Body of pancreas (tissue), 4 donors: ENCODE measurements around the gene DCXR.

Source experiments
- POLR2A ChIP-seq, 3 donors: fragments of 450-650 bp; IDR thresholded peaks; one replicate each; pipeline ENCODE4 v1.6.1; 2016; ENCODE audit warnings: antibody characterized with exemption in 3 of 3, mild to moderate bottlenecking in 2 of 3
- TF ChIP-seq, protein P1 (sequence below), 7 experiments: fragments of 450-650 bp in 4 of 7; fragments of 200-600 bp in 3 of 7; sonication (generic) in 3 of 7; IDR thresholded peaks; one replicate each; pipeline ENCODE4 v1.5.1; 2016 to 2019; ENCODE audit warnings: antibody characterized with exemption in 7 of 7

DNA sequence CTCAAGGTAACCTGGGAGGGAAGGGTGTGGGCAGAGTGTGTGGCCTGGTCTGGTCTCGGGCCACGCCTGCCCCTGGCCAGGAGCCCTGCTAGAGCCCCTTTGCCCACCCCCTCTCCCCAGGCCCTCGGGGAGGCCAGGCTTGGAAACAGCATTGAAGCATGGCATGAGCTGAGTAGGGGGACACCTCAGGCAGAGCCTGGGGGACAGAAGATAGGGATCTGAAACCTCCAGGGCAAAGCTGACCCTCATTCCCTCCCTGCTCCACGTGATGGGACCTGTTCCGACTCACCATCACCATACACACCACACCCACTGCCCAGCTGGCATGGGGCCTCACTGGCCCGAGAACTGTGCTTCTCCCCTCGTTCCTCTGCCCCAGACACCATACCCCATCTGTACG lies 11.6 kb upstream of the DCXR start:
- TF ChIP-seq, protein P1, sequence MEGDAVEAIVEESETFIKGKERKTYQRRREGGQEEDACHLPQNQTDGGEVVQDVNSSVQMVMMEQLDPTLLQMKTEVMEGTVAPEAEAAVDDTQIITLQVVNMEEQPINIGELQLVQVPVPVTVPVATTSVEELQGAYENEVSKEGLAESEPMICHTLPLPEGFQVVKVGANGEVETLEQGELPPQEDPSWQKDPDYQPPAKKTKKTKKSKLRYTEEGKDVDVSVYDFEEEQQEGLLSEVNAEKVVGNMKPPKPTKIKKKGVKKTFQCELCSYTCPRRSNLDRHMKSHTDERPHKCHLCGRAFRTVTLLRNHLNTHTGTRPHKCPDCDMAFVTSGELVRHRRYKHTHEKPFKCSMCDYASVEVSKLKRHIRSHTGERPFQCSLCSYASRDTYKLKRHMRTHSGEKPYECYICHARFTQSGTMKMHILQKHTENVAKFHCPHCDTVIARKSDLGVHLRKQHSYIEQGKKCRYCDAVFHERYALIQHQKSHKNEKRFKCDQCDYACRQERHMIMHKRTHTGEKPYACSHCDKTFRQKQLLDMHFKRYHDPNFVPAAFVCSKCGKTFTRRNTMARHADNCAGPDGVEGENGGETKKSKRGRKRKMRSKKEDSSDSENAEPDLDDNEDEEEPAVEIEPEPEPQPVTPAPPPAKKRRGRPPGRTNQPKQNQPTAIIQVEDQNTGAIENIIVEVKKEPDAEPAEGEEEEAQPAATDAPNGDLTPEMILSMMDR (IDR thresholded peaks at IDR 0.05) = no peak
- no peak for TF ChIP-seq POLR2A (IDR thresholded peaks at IDR 0.05)
